GM21529 (cell line): ENCODE results near the gene PTPN23.

Source experiments
- ATAC-seq: cut with Tn5 transposase; IDR thresholded peaks from one replicate; pipeline ENCODE4 v1.9.1; 2021; ENCODE audit not compliant: unreplicated experiment

The PTPN23 gene

DNA sequence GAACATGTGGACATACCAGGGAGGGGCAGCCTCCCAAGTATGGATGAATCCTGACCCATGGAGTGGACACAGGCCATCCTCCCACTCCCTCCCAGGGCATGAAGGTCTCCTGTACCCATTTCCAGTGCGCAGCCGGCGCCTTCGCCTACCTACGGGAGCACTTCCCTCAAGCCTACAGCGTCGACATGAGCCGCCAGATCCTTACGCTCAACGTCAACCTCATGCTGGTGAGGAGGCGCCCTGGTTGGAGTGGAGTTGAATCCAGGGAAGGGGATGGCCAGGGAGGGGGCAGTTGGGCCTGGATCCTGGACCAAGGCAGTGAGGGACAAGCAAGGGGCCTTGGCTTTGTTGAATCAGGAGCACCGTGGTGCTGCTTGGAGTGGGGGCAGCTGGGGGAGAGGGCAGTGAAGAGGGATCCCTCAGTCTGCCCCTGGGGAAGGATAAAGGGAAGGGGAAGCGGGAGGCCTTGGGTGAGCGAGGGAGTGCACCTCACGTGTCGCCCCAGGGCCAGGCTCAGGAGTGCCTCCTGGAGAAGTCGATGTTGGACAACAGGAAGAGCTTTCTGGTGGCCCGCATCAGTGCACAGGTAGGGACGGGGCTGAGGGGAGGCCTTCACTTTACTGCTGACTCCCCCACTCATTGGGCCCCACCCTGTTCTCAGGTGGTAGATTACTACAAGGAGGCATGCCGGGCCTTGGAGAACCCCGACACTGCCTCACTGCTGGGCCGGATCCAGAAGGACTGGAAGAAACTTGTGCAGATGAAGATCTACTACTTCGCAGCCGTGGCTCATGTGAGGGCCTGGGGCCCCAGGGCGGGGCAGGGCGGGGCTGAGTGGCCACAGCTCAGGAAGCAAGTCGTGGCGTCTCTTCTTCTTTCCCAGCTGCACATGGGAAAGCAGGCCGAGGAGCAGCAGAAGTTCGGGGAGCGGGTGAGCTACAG, 25.3 kb downstream of the PTPN23 start:
- no peak for ATAC-seq

GRCh38 chr3:47406762-47407149, 25.9 kb downstream of the PTPN23 start:
- ATAC-seq, result no peak

DNA sequence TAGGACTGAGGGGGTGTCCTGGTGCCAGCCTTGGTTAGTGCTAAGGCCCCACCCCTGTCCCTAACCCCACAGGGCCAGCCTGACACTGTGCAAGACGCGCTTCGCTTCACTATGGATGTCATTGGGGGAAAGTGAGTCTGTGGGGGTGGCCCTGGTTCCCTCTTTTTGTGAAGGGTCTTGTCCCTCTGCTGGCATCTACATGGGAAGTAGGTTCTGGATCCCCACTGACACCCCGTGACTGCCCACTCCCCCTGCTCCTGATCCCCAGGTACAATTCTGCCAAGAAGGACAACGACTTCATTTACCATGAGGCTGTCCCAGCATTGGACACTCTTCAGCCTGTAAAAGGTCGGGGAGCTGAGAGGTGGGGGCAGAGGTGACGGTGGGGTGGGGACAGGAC, 26.4 kb downstream of the PTPN23 start:
- ATAC-seq, result no peak

- no peak for ATAC-seq
Measured at GRCh38 chr3:47407896-47408838, 27.3 kb downstream of the PTPN23 start.

GRCh38 chr3:47408839-47409229, 28.0 kb downstream of the PTPN23 start:
- ATAC-seq, result no peak

GRCh38 chr3:47409284-47409683, 28.5 kb downstream of the PTPN23 start:
- ATAC-seq, result no peak

DNA sequence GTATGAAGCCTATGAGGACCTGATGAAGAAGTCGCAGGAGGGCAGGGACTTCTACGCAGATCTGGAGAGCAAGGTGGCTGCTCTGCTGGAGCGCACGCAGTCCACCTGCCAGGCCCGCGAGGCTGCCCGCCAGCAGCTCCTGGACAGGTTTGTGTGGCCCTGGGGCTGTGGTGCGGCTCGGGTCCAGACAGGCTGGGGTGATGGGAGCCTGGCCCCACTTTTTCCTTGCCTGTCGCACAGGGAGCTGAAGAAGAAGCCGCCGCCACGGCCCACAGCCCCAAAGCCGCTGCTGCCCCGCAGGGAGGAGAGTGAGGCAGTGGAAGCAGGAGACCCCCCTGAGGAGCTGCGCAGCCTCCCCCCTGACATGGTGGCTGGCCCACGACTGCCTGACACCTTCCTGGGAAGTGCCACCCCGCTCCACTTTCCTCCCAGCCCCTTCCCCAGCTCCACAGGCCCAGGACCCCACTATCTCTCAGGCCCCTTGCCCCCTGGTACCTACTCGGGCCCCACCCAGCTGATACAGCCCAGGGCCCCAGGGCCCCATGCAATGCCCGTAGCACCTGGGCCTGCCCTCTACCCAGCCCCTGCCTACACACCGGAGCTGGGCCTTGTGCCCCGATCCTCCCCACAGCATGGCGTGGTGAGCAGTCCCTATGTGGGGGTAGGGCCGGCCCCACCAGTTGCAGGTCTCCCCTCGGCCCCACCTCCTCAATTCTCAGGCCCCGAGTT, 29.0 kb downstream of the PTPN23 start:
- ATAC-seq, result no peak

GRCh38 chr3:47410417-47410720, 29.5 kb downstream of the PTPN23 start:
- ATAC-seq, result no peak

DNA sequence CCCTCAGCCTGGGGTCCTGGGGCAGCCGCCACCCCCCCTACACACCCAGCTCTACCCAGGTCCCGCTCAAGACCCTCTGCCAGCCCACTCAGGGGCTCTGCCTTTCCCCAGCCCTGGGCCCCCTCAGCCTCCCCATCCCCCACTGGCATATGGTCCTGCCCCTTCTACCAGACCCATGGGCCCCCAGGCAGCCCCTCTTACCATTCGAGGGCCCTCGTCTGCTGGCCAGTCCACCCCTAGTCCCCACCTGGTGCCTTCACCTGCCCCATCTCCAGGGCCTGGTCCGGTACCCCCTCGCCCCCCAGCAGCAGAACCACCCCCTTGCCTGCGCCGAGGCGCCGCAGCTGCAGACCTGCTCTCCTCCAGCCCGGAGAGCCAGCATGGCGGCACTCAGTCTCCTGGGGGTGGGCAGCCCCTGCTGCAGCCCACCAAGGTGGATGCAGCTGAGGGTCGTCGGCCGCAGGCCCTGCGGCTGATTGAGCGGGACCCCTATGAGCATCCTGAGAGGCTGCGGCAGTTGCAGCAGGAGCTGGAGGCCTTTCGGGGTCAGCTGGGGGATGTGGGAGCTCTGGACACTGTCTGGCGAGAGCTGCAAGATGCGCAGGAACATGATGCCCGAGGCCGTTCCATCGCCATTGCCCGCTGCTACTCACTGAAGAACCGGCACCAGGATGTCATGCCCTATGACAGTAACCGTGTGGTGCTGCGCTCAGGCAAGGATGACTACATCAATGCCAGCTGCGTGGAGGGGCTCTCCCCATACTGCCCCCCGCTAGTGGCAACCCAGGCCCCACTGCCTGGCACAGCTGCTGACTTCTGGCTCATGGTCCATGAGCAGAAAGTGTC, 30.2 kb downstream of the PTPN23 start:
- ATAC-seq, result no peak

DNA sequence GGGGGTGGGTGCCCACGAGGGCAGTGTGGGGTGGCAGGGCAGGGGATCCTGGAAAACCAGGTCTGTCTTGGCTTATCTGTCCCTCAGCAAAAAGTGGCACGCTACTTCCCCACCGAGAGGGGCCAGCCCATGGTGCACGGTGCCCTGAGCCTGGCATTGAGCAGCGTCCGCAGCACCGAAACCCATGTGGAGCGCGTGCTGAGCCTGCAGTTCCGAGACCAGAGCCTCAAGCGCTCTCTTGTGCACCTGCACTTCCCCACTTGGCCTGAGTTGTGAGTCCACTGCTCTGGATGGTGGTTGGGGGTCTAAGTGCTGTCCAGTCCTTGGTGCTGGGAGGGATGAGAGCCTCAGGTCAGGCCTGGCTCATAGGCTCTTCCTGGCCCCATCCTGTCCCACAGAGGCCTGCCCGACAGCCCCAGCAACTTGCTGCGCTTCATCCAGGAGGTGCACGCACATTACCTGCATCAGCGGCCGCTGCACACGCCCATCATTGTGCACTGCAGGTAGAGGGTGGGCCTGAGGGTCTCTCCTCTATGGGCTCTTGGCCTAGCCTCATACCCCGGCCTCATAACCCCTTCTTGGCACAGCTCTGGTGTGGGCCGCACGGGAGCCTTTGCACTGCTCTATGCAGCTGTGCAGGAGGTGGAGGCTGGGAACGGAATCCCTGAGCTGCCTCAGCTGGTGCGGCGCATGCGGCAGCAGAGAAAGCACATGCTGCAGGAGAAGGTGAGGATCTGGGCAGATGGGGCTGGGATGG, 31.1 kb downstream of the PTPN23 start:
- ATAC-seq, result no peak

GRCh38 chr3:47412453-47412756, 31.6 kb downstream of the PTPN23 start:
- ATAC-seq, result no peak

GRCh38 chr3:47412842-47413520, 32.2 kb downstream of the PTPN23 start:
- no peak for ATAC-seq

DNA sequence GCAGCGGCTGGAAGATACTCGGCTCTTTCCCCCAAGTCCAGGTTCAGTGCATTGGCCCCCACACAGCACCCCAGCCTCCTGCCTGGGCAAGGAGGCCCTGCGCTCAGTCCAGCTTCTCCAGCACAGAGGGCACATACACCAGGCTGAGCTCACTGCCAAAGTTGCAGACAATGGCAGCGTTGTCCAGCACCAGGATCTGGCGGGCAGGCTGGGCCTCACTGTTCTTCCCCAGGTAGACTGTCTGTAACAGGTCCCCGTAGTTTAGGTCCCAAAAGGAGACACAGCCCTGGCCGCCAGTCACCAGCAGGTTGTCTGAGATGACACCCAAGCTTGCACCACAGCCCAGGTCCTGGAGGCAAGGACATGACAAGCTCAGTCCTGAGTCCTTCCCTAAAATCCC, 32.9 kb downstream of the PTPN23 start:
- ATAC-seq, result no peak

DNA sequence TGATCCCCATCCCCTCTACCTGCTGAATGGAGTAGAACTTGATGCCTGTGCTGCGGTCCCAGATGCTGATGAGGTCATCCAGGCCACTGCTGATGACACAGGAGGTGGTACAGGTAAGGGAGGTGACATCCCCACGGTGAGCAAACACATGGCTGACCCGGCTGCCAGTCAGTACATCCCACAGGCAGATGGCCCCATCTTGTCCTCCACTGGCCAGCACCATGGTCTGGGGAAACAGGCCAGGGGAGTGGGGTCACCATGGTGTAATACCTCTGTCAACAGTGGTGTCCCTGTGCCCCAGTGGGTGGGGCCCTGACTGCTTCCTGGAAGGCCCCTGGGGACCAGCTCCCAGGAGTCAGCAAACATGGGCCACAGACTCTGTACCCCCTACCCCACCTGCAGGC, 33.3 kb downstream of the PTPN23 start:
- no peak for ATAC-seq

DNA sequence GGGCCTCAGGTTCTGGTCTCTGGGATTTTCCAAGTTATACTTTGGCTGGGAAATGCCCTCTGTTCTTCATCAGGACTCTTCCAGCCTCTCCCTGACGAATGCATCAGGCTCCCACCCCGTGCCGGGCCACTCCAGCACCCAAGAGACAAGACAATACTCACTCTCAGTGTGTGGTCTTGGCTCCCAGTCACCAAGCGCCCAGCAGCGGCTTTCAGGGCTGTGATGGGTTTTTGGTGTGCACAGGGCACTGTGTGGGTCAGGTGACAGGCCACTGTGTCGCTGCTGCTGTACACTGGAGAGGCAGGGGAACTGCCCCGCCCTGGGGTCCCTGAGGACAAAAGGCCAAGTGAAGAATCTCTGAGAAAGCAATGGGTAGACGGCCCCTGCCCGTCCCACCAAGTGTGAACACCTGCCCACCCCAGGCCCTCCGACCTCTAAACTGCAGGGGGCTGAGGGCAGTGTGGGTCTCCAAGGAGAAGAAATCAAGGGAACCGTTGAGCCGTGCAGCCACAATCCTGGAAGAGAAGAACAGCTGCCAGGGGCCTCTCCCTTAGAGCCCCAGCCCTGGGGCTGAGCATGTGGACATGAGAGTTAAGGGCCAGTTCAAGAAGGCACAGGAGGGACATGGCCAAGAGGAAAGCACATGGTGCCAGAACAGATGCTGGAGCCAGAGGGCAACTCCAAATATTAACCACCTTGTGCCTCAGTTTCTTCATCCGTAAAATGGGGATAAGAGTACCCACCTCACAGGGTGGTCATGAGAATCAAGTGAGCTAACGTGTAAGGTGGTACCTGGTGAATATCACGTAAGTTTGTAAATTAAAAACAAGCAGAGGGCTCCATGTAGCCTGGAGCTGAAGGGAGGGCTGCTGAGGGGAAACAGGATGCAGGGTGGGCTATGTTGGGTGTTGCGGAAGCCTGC, 34.1 kb downstream of the PTPN23 start:
- no peak for ATAC-seq

DNA sequence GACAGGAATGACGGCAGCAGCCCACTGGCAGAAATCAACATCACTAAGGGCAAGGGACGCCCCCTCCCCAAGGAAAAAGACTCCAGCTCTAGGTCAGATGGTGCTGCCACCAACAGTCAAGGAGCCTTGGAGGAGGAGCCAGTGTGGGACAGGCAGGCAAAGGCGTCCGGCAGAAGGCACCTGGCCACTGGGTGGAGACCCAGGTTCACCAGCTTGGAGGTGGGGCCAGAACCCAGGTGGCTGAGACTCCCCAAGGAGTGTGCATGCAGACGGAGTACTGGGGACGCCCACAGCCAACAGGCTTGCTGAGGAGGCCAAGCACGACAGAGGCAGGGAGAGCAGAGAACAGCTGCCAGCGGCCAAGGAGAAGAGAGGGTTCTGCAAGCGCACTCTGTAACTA, 35.2 kb downstream of the PTPN23 start:
- no peak for ATAC-seq

- ATAC-seq, result no peak
Measured at GRCh38 chr3:47418167-47419082, 37.6 kb downstream of the PTPN23 start.
